ENCODE results near the gene RGS14.
"Not testable (repeated sequence)": the region's sequence is repeated elsewhere in the genome, so short reads cannot be mapped to it uniquely, and the experiment has no call there.

Gene RGS14

GRCh38 chr5:177347699-177348098, 10.0 kb upstream of the RGS14 start:
- DNase-seq, result no peak

GRCh38 chr5:177349362-177349647, 8.4 kb upstream of the RGS14 start:
- no peak for DNase-seq

GRCh38 chr5:177349762-177350161, 8.0 kb upstream of the RGS14 start:
- no peak for DNase-seq

GRCh38 chr5:177350776-177351391, 6.8 kb upstream of the RGS14 start:
- DNase-seq, result no peak

- DNase-seq, result peak; percentile 92
These were observed 6.1 kb upstream of the RGS14 start, which contains the start of gene LMAN2 for GRCh38 chr5:177351392-177352329. Gene LMAN2 (minus strand): TSS chr5:177351668. CDS start chr5:177351647, 21 bp downstream.

- DNase-seq, result no peak
These were observed 4.6 kb upstream of the RGS14 start for GRCh38 chr5:177353093-177353492.

GRCh38 chr5:177354256-177354655, 3.5 kb upstream of the RGS14 start:
- no peak for DNase-seq

GRCh38 chr5:177354711-177355110, 3.0 kb upstream of the RGS14 start:
- no peak for DNase-seq

- DNase-seq, result no peak
These were observed 2.4 kb upstream of the RGS14 start for GRCh38 chr5:177355162-177355867.

- DNase-seq, result no peak
These were observed 1.9 kb upstream of the RGS14 start for GRCh38 chr5:177355868-177356168.

GRCh38 chr5:177356746-177357145, 978 bp upstream of the RGS14 start:
- no peak for DNase-seq

GRCh38 chr5:177357146-177357458, 622 bp upstream of the RGS14 start:
- no peak for DNase-seq

GRCh38 chr5:177358370-177358819, 671 bp downstream of the RGS14 start:
- no peak for DNase-seq

GRCh38 chr5:177359451-177359851, 1.7 kb downstream of the RGS14 start:
- DNase-seq, result no peak

GRCh38 chr5:177359860-177360259, 2.1 kb downstream of the RGS14 start:
- DNase-seq, result no peak

GRCh38 chr5:177360740-177361139, 3.0 kb downstream of the RGS14 start:
- DNase-seq, result not testable (repeated sequence)

GRCh38 chr5:177361418-177362291, 3.9 kb downstream of the RGS14 start:
- DNase-seq, result no peak

GRCh38 chr5:177362292-177362609, 4.5 kb downstream of the RGS14 start:
- DNase-seq, result no peak

- peak; percentile 83 for DNase-seq
These were observed 5.1 kb downstream of the RGS14 start for GRCh38 chr5:177362610-177363507.

- DNase-seq, result no peak
These were observed 5.8 kb downstream of the RGS14 start for GRCh38 chr5:177363565-177363964.

GRCh38 chr5:177364159-177364962, 6.6 kb downstream of the RGS14 start:
- no peak for DNase-seq
